ELF-1 (cell line): ENCODE data around the gene GPR137.

Source experiments
- DNase-seq: peaks from one replicate; pipeline ENCODE4 v3.0.0-alpha.2; 2016; ENCODE audit warnings: low read depth, low spot score

The GPR137 gene

DNA sequence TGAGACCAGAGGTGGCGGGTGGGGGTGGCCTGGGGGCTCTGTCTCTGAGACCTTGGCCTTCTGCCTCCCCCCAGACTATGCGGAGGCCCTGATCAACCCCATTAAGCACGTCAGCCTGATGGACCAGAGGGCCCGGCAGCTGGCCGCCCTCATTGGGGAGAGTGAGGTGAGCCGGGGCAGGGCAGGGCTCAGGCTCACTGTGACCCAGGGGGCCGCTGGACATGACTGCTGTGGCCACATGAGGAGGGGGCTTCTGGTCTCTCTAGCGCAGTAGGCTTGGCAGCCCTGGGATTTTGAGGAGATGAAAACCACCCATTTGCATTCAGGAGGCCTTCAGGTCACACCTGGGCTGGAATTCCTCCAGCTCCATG lies 21.7 kb upstream of the GPR137 start:
- no peak for DNase-seq

DNA sequence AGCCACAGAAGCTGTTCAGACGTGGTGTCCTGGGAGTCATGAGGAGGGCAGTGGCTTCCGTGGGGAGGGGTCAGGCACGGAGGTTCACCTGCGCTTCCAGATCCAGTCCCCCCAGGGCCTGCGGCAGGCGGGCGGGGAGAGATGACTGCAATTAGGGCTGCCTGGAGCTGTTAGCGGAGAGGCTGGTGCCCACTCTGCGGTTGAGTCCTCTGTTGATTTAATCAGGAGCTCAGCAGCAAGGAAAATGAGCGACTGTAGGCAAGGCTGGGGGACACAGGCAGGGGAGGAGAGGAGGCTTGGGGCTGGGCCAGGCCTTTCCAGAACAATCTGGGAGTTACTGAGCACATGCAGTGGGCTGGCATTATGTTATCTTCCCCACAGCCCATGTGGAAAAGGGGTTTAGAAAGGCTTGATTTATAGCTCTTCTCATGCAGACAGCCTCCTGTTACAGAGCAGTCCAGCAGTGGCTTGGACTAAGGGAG lies 21.2 kb upstream of the GPR137 start:
- peak; percentile 68 for DNase-seq

DNA sequence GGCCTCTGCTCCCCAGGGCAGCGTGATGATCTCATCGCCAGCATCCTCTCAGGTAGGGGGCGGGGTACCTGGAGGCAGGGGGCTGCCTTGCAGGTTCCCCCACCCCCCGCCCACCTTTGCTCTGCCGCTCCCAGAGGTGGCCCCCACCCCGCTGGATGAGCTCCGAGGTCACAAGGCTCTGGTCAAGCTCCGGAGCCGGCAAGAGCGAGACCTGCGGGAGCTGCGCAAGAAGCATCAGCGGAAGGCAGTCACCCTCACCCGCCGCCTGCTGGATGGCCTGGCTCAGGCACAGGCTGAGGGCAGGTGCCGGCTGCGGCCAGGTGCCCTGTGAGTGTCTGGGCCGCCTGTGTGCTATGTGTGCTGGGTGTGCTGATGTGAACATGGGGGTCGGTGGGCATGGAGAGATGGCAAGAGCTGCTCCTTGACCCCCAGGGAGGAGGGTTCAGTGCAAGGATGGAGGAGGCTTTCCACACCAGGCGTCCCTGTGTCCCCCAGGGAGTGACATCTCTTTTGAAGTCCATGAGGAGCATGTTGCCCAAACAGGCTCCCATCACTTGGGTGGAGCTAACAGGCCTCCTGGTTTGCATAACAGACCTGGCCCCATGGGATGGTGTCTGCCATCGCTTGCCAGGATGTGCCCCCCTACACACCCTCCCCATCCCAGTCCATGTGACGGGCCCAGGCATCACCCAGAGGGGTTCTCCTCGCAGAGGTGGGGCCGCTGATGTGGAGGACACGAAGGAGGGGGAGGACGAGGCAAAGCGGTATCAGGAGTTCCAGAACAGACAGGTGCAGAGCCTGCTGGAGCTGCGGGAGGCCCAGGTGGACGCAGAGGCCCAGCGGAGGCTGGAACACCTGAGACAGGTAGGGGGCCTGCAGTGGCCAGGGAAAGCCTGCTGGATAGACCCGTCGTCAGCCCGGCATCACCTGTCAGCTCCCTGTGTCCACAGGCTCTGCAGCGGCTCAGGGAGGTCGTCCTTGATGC lies 20.2 kb upstream of the GPR137 start:
- no peak for DNase-seq

DNA sequence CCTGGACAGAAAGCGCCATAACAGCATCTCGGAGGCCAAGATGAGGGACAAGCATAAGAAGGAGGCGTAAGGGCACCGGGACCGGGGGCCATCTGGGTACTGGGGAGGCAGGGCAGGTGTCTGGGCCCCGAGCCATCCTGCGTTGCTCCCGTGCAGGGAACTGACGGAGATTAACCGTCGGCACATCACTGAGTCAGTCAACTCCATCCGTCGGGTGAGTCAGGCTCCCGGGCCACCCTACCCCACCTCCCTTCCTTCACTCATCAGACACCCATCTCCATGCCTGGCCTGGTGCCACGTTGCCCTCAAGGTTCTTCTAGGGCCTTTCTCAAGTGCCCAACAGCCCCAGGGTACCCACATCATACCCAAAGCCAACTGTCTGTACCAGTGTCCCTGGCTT lies 19.3 kb upstream of the GPR137 start:
- no peak for DNase-seq

DNA sequence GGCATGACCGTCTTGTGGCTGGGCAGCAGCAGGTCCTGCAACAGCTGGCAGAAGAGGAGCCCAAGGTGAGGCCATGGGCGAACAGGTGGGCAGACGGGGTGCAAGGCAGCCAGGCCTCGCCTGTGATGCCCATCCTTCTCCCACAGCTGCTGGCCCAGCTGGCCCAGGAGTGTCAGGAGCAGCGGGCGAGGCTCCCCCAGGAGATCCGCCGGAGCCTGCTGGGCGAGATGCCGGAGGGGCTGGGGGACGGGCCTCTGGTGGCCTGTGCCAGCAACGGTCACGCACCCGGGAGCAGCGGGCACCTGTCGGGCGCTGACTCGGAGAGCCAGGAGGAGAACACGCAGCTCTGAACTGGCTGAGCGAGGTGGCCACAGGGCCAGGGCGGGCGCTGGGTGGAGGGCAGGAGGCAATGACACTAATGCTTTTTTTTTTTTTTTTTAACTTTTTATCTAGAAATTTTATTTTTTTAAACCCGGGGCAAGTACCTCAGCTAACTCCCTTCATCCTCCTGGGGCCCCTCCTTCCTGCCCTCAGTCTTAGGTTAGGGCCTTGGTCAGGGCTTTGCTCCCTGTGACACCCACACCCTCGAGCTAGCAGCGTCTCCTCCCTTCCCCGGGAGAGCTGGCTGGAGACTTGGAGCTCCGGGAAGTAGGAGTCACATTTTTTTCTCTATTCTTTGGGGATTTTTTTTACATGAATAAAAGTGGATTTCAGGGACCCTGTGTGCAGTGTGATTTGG lies 18.3 kb upstream of the GPR137 start:
- DNase-seq: no peak

DNA sequence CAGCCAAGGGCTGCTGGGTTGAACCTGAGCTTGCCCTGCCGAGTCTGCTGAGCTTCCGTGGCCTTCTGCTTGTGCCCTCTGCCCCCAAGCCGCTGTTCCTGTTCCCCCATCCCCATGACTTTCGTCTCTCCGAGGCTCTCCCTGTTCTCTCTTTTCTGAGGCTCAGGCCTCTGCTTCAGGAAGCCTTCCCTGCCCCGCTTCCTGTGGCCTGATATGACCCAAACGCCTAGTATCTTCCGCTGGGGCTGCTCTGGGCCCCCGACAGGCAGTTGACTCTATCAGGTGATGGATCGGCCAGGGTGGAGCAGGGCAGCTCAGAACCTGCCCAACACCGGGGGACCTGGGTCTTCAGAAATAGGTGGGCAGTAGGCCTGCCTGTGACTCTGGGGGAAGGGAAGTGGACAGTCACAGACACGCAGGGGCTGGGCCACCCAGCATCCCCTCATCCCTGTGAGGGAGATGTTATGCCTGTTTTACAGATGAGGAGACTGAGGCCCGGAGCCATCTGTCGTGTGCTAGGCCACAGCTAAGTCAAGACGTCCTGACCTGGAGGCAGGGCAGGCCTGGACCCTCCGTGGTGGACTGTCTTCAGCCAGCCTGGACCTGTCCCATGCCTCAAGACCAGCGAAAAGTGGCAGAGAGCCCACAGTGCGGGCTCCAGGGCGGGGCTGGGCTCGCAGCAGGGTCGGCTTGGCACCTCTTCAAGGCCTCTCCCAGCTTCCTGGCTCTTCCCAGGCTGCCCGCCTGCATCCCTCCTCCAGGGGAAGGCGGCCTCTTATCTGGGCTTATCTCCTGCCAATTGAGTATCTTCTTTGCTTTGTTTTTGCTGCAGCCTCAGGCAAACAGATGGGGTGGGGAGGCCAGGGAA lies 17.4 kb upstream of the GPR137 start:
- no peak for DNase-seq

DNA sequence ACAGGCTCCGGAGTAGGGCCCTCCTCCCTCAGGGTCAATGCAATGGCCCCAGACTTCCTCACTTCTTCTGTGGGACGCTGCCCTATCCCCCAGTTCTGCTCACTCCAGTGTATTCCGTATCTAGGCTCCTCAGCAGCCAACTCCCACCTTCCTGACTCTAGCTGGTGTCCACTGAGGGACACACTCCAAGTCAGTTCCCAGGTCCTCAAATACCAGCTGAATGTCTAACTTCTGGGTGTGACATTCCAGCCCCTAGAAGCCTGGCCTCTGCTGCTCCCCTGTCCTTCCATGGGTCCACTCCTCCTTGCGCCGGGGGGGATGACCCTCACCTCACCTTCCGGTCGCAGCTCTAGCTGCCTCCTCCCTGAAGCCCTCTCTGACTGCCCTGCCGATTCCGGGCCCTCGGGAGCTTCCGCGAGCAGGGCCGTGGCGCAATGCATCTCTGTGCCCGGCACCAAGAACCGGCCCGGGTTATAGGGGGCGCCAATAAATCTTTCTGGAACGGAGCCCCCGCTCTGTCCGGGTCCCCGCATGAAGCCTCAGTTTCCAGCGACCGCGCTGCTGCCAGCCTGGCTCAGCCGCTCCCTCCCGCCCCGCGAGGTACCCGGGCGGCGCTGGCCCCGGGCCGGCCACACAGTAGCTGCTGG lies 16.6 kb upstream of the GPR137 start:
- DNase-seq: peak; percentile 87

DNA sequence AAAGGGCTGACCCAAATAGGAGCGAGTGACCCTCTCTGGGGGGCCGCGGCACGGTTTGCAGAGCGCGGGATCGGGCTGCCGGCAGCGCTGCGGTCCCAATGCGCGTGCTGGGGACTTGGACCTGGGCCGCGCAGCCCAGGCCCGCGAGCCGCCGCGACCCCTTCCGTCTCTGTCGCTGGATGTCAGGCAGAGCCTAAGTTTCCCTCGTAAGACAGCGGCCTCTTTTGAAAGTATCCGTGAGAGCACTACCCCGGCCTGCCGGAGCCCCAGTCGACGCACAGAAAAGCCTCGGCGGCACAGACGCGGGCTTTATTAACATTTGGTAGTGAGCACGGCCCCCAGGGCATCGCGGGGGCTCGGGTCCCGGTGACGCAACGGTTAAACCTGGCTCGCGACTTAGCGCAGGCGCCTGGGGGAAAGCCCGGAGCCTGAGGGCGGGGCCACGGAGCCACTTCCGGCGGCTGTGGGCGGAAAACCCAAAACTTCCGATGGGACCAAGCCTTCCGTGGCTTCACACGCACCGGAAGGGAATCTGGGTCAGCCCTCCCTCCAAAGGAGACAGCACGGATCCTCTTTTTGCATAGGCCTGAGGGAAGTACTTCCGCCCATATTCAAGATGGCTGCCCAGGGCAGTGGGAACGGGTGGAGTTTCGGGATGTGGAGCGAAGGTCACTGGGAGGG lies 16.0 kb upstream of the GPR137 start:
- peak; percentile 100 for DNase-seq

DNA sequence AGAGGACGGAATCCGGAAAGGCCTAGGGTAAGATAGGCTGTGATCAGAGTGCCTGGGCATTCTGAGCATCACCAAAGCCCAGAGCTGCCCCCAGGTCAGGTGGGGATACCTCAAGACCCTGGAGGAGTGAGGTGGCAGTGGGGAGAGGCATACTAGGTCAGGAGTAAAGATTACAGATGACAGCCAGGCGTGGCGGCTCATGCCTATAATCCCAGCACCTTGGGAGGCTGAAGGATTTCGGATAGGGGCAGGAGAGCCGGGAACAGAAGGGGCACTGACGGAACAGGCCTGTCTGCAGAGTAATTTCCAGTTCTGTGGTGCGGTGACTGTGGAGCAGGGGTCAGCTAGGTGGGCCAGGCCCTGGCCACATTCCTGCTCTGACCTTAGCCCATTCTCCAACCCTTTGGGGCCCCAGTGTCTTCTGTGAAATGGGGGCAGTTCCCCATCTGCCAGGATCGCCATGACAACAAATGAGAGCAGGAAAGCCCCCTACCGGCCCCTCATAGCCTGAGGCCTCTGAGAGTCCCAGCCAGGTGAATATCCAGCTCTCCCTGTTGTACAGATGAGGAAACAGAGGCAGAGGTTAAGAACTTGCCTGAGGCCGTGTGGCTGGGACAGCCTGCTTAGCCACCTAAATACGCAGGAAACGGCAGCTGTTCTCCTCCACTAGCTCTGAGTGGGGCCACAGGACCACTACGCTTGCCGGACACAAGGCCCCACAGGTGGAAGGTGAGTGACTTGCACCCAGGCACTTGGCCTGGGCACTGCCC lies 10.4 kb upstream of the GPR137 start:
- peak; percentile 71 for DNase-seq

DNA sequence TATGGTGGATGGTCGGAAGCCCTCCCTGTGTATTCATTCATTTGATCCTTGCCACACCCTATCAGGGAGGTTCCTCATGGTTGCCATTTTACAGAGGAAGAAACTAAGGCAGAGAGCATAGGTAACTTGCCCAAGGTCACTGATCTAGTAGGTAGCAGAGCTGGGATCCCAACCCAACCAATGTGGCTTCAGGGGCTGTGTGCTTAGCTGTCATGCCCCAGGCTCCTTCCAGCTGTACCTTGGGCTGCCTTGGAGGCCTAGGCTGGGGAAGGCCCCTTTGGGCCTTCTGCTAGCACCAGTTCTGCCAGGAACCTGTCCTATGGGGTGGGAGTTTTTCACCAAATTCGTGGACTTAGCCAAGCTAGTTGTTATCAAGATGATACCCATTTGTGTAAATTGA lies 9.8 kb upstream of the GPR137 start:
- DNase-seq: no peak

DNA sequence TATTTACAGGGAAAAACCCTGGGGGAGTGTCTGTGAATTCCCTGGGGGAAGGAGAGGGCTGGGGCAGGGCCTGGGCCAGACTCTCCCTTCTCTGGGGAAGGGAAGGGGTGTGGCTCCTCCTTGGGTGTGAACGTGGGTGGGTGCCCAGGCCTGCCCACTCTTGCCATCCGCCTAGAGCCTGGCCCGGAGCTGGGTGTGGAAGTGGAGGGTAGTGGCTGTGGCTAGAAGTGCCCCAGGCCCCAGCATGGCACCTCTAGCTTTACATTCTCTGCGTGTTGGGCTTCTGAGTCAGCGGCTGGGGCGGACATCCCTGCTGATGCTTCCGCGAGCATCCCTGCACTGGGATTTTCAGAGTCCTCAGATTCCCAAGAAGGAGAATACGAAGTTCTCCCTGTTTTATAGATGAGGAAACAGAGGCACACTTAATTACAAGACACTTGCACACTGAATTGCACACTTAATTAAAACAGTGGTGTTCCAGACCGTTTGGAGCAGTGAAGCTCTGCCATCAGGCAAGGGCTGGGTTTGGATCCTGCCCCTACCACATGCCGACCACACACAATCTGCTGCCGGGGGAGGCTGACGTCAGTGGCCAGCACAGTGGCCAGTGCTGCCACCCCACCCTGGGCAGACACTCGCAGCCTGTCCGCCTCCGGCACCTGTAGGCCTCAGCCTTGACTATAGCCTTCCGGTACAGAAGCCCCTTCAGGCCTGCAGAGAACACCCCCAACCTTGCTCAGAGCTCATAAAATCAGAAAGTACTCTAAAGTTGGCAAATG lies 8.8 kb upstream of the GPR137 start:
- DNase-seq: no peak

DNA sequence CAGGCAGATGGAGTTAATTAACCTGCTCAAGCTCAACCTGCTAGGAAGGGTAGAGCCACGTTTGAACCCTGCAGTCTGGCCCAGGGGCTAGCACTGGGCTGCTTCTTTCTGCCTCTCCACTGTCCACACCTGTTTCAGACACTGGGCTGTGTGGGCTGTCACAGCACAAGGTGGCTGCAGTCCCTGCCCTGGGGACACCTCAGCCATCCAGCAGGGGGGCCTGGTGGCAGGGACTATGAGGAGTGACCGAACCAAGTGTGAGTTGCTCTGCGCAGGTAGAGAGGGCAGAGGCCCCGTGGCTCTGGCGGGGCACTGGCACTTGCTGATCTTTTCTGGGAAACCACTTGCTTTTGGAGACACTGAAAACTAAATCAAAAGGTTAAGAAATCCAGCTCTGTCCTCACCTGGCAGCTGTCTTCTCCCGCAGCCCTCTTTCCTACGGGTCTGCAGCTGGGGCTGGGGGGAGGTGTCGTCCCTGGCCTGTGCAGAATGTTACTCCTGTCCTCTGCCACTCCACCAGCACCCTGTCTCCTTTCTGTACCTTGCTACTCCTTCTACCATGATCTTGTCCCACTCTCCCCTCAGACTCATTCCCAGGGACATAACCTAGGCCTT lies 7.0 kb upstream of the GPR137 start:
- no peak for DNase-seq

DNA sequence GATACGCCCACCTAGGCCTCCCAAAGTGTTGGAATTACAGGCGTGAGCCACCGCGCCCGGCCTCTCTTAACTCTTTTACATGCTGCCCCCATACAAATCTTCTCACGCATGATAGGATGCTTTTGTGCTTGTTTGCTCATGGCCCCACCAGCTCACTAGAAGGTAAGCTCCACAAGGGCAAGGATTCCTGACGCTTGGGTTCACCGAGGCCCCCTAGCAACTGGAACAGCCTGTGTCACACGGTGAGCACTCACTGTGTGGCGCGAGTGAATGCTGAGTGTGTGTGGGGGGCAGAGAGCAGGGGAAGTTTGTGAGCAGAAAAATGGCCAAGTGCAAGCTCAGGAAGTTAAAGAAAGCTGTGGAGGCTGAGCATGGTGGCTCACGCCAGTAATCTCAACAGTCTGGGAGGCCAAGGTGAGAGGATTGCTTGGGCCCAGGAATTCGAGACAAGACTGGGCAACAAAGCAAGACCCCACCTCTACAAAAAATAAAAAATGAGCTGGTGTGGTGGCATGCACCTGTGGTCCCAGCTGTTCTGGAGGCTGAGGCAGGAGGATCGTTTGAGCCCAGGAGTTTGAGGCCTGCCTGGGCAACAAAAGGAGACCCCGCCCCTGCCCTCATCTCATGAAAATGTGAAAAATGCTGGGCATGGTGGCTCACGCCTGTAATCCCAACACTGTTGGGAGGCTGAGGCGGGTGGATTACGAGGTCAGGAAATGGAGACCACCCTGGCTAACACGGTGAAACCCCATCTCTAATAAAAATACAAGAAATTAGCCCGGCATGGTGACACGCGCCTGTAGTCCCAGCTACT lies 3.5 kb upstream of the GPR137 start:
- DNase-seq: no peak

DNA sequence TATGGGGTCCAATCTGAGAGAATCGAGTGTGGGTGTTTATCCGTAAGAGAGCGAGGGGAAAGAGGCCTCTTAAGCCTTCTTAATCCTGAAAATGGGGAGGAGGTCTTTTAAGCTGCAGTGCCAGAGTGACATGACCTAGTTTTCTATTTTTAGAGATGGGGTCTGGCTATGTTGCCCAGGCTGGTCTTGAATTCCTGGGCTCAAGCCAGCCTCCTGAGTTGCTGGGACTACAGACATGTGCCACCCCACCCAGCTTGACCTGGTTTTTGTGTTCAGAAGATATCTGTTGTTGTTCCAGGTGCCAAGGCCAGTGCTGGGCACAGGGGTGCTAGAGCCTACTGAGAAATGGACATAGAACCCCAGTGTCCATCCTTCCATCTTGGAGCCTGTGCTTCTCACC lies 2.6 kb upstream of the GPR137 start:
- DNase-seq: no peak

DNA sequence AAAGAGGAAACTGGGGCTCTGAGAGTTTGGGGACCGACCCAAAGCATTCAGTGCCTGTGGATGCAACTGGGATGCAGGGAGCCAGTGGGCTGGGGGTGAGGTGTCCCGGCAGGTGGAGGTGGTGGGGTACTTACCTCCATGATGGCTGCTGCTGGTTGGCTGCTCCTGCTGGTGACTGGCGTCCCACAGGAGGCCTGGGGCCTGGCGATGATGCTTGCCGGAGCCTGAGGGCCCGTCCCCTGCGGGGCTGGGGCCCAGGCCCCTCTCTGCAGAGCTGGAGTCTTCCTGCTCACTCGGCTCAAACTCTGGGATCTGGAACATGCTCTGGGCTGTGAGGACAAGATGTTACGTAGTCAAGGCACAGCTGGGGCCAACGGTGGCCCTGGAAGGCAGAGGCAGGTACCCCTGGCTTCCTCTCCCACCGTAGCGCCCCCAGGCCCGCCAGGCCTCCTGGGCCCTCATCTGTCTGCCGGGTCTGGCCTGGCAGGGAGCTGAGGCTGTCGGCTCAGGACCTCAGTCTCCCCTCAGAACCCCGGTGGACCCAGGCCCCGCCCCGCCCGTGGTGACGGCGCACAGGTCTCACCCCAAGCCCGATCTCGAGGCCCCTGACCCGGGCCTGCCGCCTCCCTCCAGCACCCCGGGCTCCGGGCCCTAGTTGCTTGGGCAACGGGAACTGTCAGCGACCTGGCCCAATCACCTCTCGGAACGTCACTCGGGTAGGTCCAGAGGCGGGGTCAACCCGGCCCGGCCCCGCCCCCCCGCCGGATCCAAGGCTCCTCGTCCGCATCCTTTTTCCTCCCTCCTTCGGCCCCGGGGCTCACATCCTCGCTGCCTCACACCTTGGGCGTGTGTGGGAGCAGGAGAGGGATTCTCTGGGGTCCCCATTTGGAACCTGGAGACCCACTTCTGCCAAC lies 1.3 kb upstream of the GPR137 start, which contains the start of gene BAD:
TSS of gene BAD (minus strand) at position 618 of the 914 bp plus-strand sequence. CDS start at position 321, 297 bp downstream.
- DNase-seq: peak; percentile 97
